ENCODE data around the gene SLC49A3. TPM values are rescaled to one million over a fixed set of nuclear protein-coding genes. Genes with fewer than 3 reads are reported as not detected.

Gene SLC49A3
- total and polyA plus RNA-seq, 2 of the 4 experiments (the other 2 are of a cell fraction): under 0.01 to 0.32 TPM

- 38% methylated on average over 9 of the region's 28 CpGs; no CpG with 5 or more reads in 1 of the 2 experiments for WGBS, 2 experiments (ENCODE audit: extremely low coverage in 2 of 2, insufficient read length in 1 of 2)
- H3K9me3 ChIP-seq (ENCODE audit: control insufficient read depth, insufficient read depth, low read length): peaks cover 3% of the 10 kb centered on the region
- H3K14ac ChIP-seq (replicated peaks; ENCODE audit: low read depth, low read length): no peak overlapping the region
- H2BK20ac ChIP-seq (ENCODE audit: low read depth, low read length): no peak overlapping the region
- no peak overlapping the region for H2BK120ac ChIP-seq (ENCODE audit: low read depth, low read length)
- no peak overlapping the region for H2BK5ac ChIP-seq (ENCODE audit: low read depth, low read length, poor library complexity, severe bottlenecking)
- H3K9me1 ChIP-seq (ENCODE audit: insufficient read depth, low read length): no peaks in the 10 kb centered on the region
- no peaks in the 10 kb centered on the region for H3K79me1 ChIP-seq (ENCODE audit: low read depth in 1 of 2, low read length in 2 of 2)
- H3K27ac ChIP-seq (ENCODE audit: insufficient read depth, low read length): no peak overlapping the region
- H4K5ac ChIP-seq (ENCODE audit: low read depth, low read length): no peak overlapping the region
- H2AK5ac ChIP-seq (ENCODE audit: low read depth, low read length): no peak overlapping the region
- DNase-seq (no peak), ATAC-seq (ENCODE audit: low read depth) (no peak)
- no TSS peak for BruUV-seq (replicated peaks)
- H3K56ac ChIP-seq (ENCODE audit: extremely low read depth, insufficient read depth, low read length): no peak overlapping the region
- H3K18ac ChIP-seq (ENCODE audit: low read depth, low read length): no peak overlapping the region
- no peak for TF ChIP-seq RAD21 (IDR thresholded peaks at IDR 0.05; ENCODE audit: low read length)
- no peak for TF ChIP-seq FOS (IDR thresholded peaks at IDR 0.05; ENCODE audit: low read depth, low read length)
- no peak for TF ChIP-seq CTCF (conservative IDR thresholded peaks at IDR 0.05; ENCODE audit: low read depth, low read length)
- no peak for TF ChIP-seq USF2 (IDR thresholded peaks at IDR 0.05; ENCODE audit: low read depth, low read length)
- no peak for TF ChIP-seq CEBPB (IDR thresholded peaks at IDR 0.05; ENCODE audit: low read depth, low read length)
- no peak overlapping the region for H2AFZ ChIP-seq (replicated peaks; ENCODE audit: low read length, poor library complexity)
- no peak overlapping the region for H3K23ac ChIP-seq (ENCODE audit: low read depth, low read length)
- ChIA-PET POLR2A (ENCODE audit: unreplicated experiment) (no interaction called here), CTCF (no interaction called here)
- H3K9ac ChIP-seq (ENCODE audit: low read depth, low read length): no peak overlapping the region
- intact Hi-C loops (cut with micrococcal nuclease): no loop called here
- no peak overlapping the region for H2BK15ac ChIP-seq (ENCODE audit: low read depth, low read length)
- no peak overlapping the region for H4K8ac ChIP-seq (ENCODE audit: low read depth in 2 of 2, low read length in 2 of 2)
- no peaks in the 10 kb centered on the region for H4K20me1 ChIP-seq (ENCODE audit: insufficient read depth, low read length)
- no peak overlapping the region for H3K4me2 ChIP-seq (ENCODE audit: low read depth, low read length)
- H4K91ac ChIP-seq (ENCODE audit: insufficient read depth, low read depth, low read length): no peak overlapping the region
- no peaks in the 10 kb centered on the region for H3K36me3 ChIP-seq (ENCODE audit: control insufficient read depth, insufficient read depth, low read length)
- no peak overlapping the region for H2AK9ac ChIP-seq (replicated peaks; ENCODE audit: low read depth, low read length, poor library complexity)
- dilution Hi-C loops (cut with HindIII; ENCODE audit: low sequenced_read_pairs, unreplicated experiment): no loop called here
- no peak overlapping the region for H3K4me3 ChIP-seq (ENCODE audit: insufficient read depth, low read depth, low read length)
- no peak overlapping the region for H3K4ac ChIP-seq (ENCODE audit: low read depth, low read length)
- no peaks in the 10 kb centered on the region for H3K4me1 ChIP-seq (ENCODE audit: control insufficient read depth, insufficient read depth, low read length)
- in situ Hi-C loops (cut with MboI; ENCODE audit: low sequenced_read_pairs): no loop called here
- peaks cover 11% of the 10 kb centered on the region; the same call in 1 of the 2 replicates for H3K27me3 ChIP-seq (ENCODE audit: control insufficient read depth, insufficient read depth, low read length)
These were observed 40.2 kb downstream of the SLC49A3 start for GRCh38 chr4:648579-649292.
